ENCODE measurements around the gene ANKDD1A.
A peak's percentile ranks its signal among the peaks of the same experiment; 100 is the strongest.

Gene ANKDD1A

GRCh38 chr15:64993290-64993689, 81.6 kb downstream of the ANKDD1A start:
- Histone ChIP-seq H3K27me3 (ENCODE audit: insufficient read depth, low read length) (no peaks in the 10 kb centered on the region), H3K79me2 (ENCODE audit: control insufficient read depth, insufficient read depth, low read length, unreplicated experiment) (peaks cover 10% of the 10 kb centered on the region), H3K4me3 (ENCODE audit: low read depth, low read length) (peak overlapping the region; percentile 5; the same call in 1 of the 2 replicates), H2AFZ (ENCODE audit: low read length, unreplicated experiment) (peak overlapping the region; percentile 54), H3K36me3 (ENCODE audit: insufficient read depth, low read length) (no peaks in the 10 kb centered on the region), H3K4me1 (ENCODE audit: control insufficient read depth, insufficient read depth, low read length, unreplicated experiment) (peaks cover 6% of the 10 kb centered on the region), H3K27ac (ENCODE audit: low read depth, low read length) (no peak overlapping the region)

- no peak overlapping the region for H2AFZ ChIP-seq (ENCODE audit: low read length, unreplicated experiment)
Observed at GRCh38 chr15:64997066-64997465, 85.4 kb downstream of the ANKDD1A start.

GRCh38 chr15:64997745-64998375, 86.2 kb downstream of the ANKDD1A start:
- Histone ChIP-seq H3K27ac (ENCODE audit: low read depth, low read length) (no peak overlapping the region), H3K27me3 (ENCODE audit: insufficient read depth, low read length) (no peaks in the 10 kb centered on the region), H2AFZ (ENCODE audit: low read length, unreplicated experiment) (no peak overlapping the region), H3K79me2 (ENCODE audit: control insufficient read depth, insufficient read depth, low read length, unreplicated experiment) (no peaks in the 10 kb centered on the region), H3K4me1 (ENCODE audit: control insufficient read depth, insufficient read depth, low read length, unreplicated experiment) (no peaks in the 10 kb centered on the region), H3K4me3 (ENCODE audit: low read depth, low read length) (no peak overlapping the region), H3K36me3 (ENCODE audit: insufficient read depth, low read length) (no peaks in the 10 kb centered on the region)

More at GRCh38 chr15:64997066-64997465, 85.4 kb downstream of the ANKDD1A start:
- Histone ChIP-seq H3K4me1 (ENCODE audit: control insufficient read depth, insufficient read depth, low read length, unreplicated experiment) (no peaks in the 10 kb centered on the region), H3K4me3 (ENCODE audit: low read depth, low read length) (no peak overlapping the region), H3K36me3 (ENCODE audit: insufficient read depth, low read length) (no peaks in the 10 kb centered on the region), H3K27me3 (ENCODE audit: insufficient read depth, low read length) (no peaks in the 10 kb centered on the region), H3K27ac (ENCODE audit: low read depth, low read length) (no peak overlapping the region), H3K79me2 (ENCODE audit: control insufficient read depth, insufficient read depth, low read length, unreplicated experiment) (no peaks in the 10 kb centered on the region)

- Histone ChIP-seq H2AFZ (ENCODE audit: low read length, unreplicated experiment) (no peak overlapping the region), H3K36me3 (ENCODE audit: insufficient read depth, low read length) (no peaks in the 10 kb centered on the region), H3K4me1 (ENCODE audit: control insufficient read depth, insufficient read depth, low read length, unreplicated experiment) (no peaks in the 10 kb centered on the region), H3K4me3 (ENCODE audit: low read depth, low read length) (no peak overlapping the region), H3K27ac (ENCODE audit: low read depth, low read length) (no peak overlapping the region), H3K79me2 (ENCODE audit: control insufficient read depth, insufficient read depth, low read length, unreplicated experiment) (no peaks in the 10 kb centered on the region), H3K27me3 (ENCODE audit: insufficient read depth, low read length) (no peaks in the 10 kb centered on the region)
Observed at GRCh38 chr15:65004993-65005392, 93.3 kb downstream of the ANKDD1A start.

GRCh38 chr15:65006876-65007275, 95.2 kb downstream of the ANKDD1A start:
- H2AFZ ChIP-seq (ENCODE audit: low read length, unreplicated experiment): no peak overlapping the region
- no peaks in the 10 kb centered on the region for H3K79me2 ChIP-seq (ENCODE audit: control insufficient read depth, insufficient read depth, low read length, unreplicated experiment)
- no peak overlapping the region for H3K27ac ChIP-seq (ENCODE audit: low read depth, low read length)
- H3K27me3 ChIP-seq (ENCODE audit: insufficient read depth, low read length): no peaks in the 10 kb centered on the region
- H3K4me3 ChIP-seq (ENCODE audit: low read depth, low read length): no peak overlapping the region
- peaks cover 6% of the 10 kb centered on the region; the same call in 1 of the 2 replicates for H3K36me3 ChIP-seq (ENCODE audit: insufficient read depth, low read length)
- H3K4me1 ChIP-seq (ENCODE audit: control insufficient read depth, insufficient read depth, low read length, unreplicated experiment): no peaks in the 10 kb centered on the region

Data from ACC112 (cell line).